Mammary epithelial cell (primary cell): ENCODE measurements around the gene GADD45G.

ENCODE experiments used
- CTCF ChIP-seq, 2 donors: IDR thresholded peaks in 1 of 2; conservative IDR thresholded peaks in 1 of 2; 2 replicates each; pipeline ENCODE4 v1.5.1; 2011 to 2012; ENCODE audit warnings: inconsistent platforms in 2 of 2, low read length in 2 of 2, mild to moderate bottlenecking in 2 of 2, control low read depth in 1 of 2, low read depth in 1 of 2; ENCODE audit not compliant: insufficient read depth in 1 of 2; ENCODE audit errors: extremely low read depth in 1 of 2
- EZH2 ChIP-seq: IDR thresholded peaks from 2 replicates; pipeline ENCODE4 v1.6.1; 2012; ENCODE audit warnings: low read length, inconsistent platforms, borderline replicate concordance

GRCh38 chr9:89610391-89610925, 5.6 kb downstream of the GADD45G start:
- TF ChIP-seq EZH2 (no peak), CTCF (conservative IDR thresholded peaks at IDR 0.05 in 1 of 2, IDR thresholded peaks at IDR 0.05 in 1 of 2; ENCODE audit: extremely low read depth in 1 of 2, insufficient read depth in 1 of 2, low read depth in 1 of 2, low read length in 2 of 2) (no peak)
